HG03565 (cell line): ENCODE measurements around the gene FBXW8.

ENCODE experiments used
- ATAC-seq: cut with Tn5 transposase; IDR thresholded peaks from one replicate; pipeline ENCODE4 v1.9.1; 2021; ENCODE audit warnings: mild to moderate bottlenecking, moderate library complexity; ENCODE audit not compliant: unreplicated experiment

Gene FBXW8

GRCh38 chr12:117018685-117019084, 107.9 kb downstream of the FBXW8 start:
- ATAC-seq, result no peak

- no peak for ATAC-seq
These were observed 109.1 kb downstream of the FBXW8 start for GRCh38 chr12:117019866-117020265.

DNA sequence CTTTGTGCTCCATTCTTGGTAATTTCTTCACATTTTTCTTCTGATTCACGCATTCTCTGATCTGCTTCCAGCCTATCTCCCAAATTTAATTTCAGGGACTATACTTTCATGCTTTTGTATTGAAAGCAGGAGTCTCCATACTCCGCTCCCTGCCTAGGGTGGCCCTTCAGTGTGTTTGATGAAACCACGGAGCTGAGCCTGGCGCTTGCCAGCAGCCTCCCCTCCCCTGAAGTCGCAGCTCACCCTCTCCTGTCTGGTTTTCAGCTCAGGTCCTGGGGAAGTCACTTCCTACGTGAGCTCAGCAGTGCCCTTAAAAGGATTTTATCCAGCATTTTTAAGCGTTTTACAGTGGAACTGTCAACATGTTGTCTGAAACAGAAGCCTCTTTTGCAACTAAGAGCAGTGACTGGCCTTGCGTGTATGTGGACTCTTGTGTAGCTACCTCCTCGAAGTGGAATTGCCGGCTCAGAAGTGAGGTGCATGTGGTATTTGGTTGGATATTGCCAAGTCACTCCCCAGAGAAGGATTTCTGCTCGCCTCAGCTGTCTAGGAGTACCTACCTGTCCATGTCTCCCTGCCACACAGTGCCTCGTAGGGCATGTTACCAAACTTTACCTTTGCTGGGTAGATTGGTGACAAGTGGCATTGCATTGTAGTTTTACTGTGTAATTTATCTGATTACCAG, 109.9 kb downstream of the FBXW8 start:
- no peak for ATAC-seq

- no peak for ATAC-seq
These were observed 111.7 kb downstream of the FBXW8 start for GRCh38 chr12:117022465-117022864.

- no peak for ATAC-seq
These were observed 113.5 kb downstream of the FBXW8 start for GRCh38 chr12:117023998-117024960.

DNA sequence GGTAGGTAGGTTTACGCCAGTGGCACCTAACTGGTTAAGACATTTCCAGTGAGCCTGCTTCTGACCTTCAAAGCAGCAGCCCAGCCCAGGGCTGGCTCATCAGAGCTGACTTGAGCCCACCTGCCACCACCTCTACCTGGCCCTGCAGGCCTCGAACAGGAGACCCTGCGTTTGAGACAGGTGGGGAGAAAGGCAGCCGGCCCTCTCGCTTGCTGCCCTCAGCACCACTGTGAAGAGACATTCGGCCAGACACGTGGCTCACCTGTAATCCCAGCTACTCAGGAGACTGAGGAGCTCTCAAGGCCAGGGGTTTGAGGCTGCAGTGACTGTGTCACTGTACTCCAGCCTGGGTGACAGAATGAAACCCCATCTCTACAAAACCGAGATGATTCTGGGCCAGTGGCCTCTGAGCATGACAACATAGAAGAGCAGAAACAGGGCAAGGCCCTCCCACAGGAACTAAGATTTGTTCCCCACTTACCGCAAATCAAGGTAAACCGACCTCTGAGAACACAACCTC, 114.3 kb downstream of the FBXW8 start:
- no peak for ATAC-seq

GRCh38 chr12:117025481-117026151, 114.9 kb downstream of the FBXW8 start:
- ATAC-seq, result no peak

DNA sequence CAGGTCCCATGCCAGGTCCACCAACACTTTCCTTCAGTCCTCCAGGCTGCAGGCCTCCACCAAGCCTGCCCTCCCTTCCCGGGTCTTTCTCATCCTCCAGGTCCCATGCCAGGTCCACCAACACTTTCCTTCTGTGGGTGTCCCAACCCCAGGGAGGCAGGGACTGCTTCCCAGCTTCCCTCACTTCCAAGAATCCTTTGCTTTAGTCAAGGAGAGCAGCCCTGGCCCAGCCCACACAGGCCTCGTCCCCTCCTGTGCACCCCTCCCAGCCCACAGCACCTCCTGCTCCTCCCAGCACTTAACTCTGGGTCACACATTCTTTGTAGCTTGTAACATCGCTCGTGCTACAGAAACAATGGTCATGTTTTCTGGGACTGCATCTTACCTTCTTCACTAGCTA, 115.6 kb downstream of the FBXW8 start:
- ATAC-seq, result no peak

DNA sequence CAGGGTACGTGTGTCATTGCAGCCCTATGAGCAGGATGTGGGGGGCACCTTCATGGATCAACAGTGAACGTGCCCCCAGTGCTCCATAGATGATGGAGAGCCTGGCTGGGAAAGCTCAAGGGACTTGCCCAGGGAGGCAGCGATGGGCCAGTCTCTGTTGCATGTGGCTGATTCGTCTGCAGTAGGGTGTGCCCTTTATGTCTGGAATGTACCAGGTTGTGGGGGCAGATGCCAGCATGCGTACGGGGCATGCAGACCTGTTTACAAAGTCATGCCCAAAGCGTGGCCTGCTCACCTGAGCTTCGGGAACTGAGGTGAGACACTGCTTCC, 116.1 kb downstream of the FBXW8 start:
- ATAC-seq, result no peak

GRCh38 chr12:117027251-117028086, 116.7 kb downstream of the FBXW8 start:
- ATAC-seq, result no peak

DNA sequence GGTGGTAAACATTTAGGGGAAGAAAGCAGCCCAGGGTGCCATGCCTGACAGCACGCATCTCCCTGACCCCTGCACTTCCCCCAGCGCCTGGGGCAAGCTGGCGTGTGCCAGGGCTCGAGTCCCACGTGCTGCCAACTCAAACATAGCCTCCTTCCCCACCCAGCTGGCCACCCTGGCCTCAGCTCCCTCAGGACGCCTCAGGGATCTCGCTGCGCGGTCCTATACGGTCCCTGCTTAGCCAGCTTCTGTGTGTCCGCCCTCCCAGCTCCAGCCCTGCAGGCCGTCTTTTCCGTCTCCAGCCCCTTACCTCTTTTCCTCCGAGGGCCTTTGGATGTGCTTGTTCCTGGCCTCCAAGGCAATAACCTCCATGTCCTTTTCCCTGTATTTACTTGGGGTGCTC, 117.5 kb downstream of the FBXW8 start:
- ATAC-seq, result no peak

DNA sequence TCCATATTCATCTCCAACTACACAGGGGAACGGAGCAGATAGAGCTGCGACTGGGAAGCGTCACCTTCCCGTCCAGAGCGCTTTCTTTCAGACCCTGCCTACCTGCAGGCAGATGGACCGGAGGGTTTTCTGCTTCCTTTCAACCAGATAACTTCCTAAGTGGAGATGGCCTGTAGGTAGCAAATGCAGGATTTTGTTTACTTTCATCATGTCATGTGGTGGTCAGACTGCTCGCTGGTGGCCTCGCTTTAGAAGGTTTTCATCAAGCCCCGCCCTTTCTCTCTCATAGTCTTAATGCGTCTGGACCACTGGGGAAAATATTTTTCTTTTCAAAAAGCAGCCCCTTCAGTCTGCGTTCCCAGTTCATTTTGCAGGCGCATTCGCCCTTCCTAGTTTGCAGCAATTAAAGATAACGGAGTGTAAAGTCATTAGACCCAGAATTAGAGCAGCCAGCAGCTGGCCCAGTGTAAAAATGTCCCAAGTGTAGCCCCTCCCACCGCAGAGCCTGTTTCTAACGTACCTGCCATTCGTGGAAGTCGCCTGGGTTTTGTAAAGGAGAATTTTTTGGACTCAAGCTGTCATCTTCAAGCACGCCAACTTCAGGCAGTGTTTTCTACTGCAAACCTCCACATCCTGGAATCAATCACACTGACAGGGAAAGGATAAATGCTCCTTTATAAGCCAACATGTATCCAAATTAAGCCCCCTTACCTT, 119.6 kb downstream of the FBXW8 start:
- ATAC-seq, result no peak

GRCh38 chr12:117031843-117032592, 121.3 kb downstream of the FBXW8 start:
- no peak for ATAC-seq

- ATAC-seq, result no peak
These were observed 122.0 kb downstream of the FBXW8 start for GRCh38 chr12:117032593-117033381.

- ATAC-seq, result no peak
These were observed 122.9 kb downstream of the FBXW8 start for GRCh38 chr12:117033382-117034221.

- ATAC-seq, result no peak
These were observed 123.5 kb downstream of the FBXW8 start for GRCh38 chr12:117034249-117034648.

DNA sequence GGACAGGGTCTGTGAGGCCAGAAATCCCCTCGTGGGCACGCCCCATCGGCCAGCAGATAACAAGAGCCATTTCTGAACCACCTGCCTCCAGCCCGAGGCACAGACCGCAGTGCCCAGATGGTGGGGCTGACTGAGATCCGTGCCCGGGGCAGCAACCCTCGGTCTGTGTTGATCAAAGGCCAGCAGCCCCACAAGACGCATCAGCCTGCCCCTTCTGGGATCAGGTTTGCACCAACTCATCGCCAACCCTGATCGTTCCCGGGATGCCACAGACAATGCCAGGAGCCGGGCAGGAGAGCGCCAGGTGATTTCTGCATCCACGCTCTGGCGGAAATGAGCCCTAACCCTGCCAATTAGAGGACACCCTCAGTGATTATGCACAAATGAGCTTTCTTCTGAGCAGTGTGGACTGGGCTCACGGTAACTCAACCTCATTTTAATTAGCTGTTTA, 124.0 kb downstream of the FBXW8 start:
- no peak for ATAC-seq
